HepG2 (cell line): ENCODE results near the gene PPP1R9A. TPM values are rescaled to one million over a fixed set of nuclear protein-coding genes. Genes with fewer than 3 reads are reported as not detected.

ENCODE experiments used
- ATAC-seq: fragments of 200-7000 bp; cut with Tn5 transposase; 3 replicates; pipeline ENCODE4 v1.9.1; 2020; ENCODE audit warnings: mild to moderate bottlenecking, moderate library complexity
- BruUV-seq: library from RNA; stranded (reverse); fragments of 400-500 nt; replicated peaks from 2 replicates; lab custom pipeline; 2021; lab: Mats Ljungman, UMichigan
- CTCF ChIA-PET: fragments of 300-600 bp; formaldehyde crosslinking; extraction: SDS; loops from one replicate; lab custom pipeline; 2021; ENCODE audit warnings: low total read pairs, inconsistent platforms, low intra/inter-chr PET ratio; lab: Yijun Ruan, JAX
- POLR2A ChIA-PET: fragments of 350-600 bp; sonication (Branson Sonifier 250); formaldehyde crosslinking; loops from one replicate; lab custom pipeline; 2020; ENCODE audit warnings: antibody characterized with exemption, inconsistent platforms; lab: Yijun Ruan, JAX
- DNase-seq: peaks from one replicate; pipeline ENCODE4 v3.0.0-alpha.2; 2015; ENCODE audit warnings: low spot score
- FAIRE-seq: peaks from 3 replicates; lab custom pipeline; 2011; peaks lifted over from hg19 to GRCh38; lab: Jason Lieb, UNC
- H2AFZ ChIP-seq: one replicate; pipeline ENCODE4 v1.6.1; 2011; ENCODE audit warnings: low read length, inconsistent platforms
- H3K27ac ChIP-seq: fragments of 300-600 bp; 3 replicates; pipeline ENCODE4 v1.8.0; 2011; ENCODE audit warnings: mixed run types, mild to moderate bottlenecking, mixed read lengths, low read length, inconsistent platforms; ENCODE audit not compliant: insufficient read depth; ENCODE audit errors: extremely low read length
- H3K27me3 ChIP-seq, 2 experiments: fragments of 200-600 bp in 1 of 2; 2 replicates in 1 of 2; 3 replicates in 1 of 2; pipeline versions ENCODE4 v1.6.0 to v1.8.0; 2011; ENCODE audit warnings: low read length in 2 of 2, mild to moderate bottlenecking in 2 of 2, moderate library complexity in 2 of 2, inconsistent platforms in 1 of 2; ENCODE audit not compliant: insufficient read depth in 2 of 2, control insufficient read depth in 1 of 2
- H3K36me3 ChIP-seq, 2 experiments: fragments of 200-600 bp in 1 of 2; replicated peaks in 1 of 2; 2 replicates in 1 of 2; 3 replicates in 1 of 2; pipeline versions ENCODE4 v1.5.1 to v1.8.0; 2011; ENCODE audit warnings: low read length in 2 of 2, inconsistent platforms in 1 of 2; ENCODE audit not compliant: insufficient read depth in 2 of 2, control insufficient read depth in 1 of 2
- H3K4me1 ChIP-seq: 2 replicates; pipeline ENCODE4 v1.5.1; 2012; ENCODE audit warnings: low read length, inconsistent platforms; ENCODE audit not compliant: insufficient read depth
- H3K4me2 ChIP-seq: 2 replicates; pipeline ENCODE4 v1.6.0; 2011; ENCODE audit warnings: low read depth, low read length, inconsistent platforms
- H3K4me3 ChIP-seq, 3 experiments: fragments of 200-600 bp in 1 of 3; sonication (generic), shearing (Covaris generic) in 1 of 3; replicated peaks in 1 of 3; 2 replicates each; pipeline ENCODE4 v1.5.1; 2011 to 2016; ENCODE audit warnings: low read length in 3 of 3, inconsistent platforms in 2 of 3, low read depth in 2 of 3, mild to moderate bottlenecking in 2 of 3, control low read depth in 1 of 3, mixed read lengths in 1 of 3; ENCODE audit not compliant: insufficient read depth in 1 of 3
- H3K79me2 ChIP-seq: one replicate; pipeline ENCODE4 v1.6.1; 2011; ENCODE audit warnings: low read length, inconsistent platforms; ENCODE audit not compliant: insufficient read depth
- H3K9ac ChIP-seq: 2 replicates; pipeline ENCODE4 v1.6.0; 2011; ENCODE audit warnings: mild to moderate bottlenecking, low read depth, low read length, inconsistent platforms; ENCODE audit not compliant: insufficient read depth
- H3K9me3 ChIP-seq: 2 replicates; pipeline ENCODE4 v1.5.1; 2012; ENCODE audit warnings: mild to moderate bottlenecking, low read length
- H4K20me1 ChIP-seq: 2 replicates; pipeline ENCODE4 v1.6.0; 2011; ENCODE audit warnings: inconsistent platforms, mild to moderate bottlenecking, low read length, moderate library complexity; ENCODE audit not compliant: insufficient read depth
- ARID2 ChIP-seq: sonication (generic); formaldehyde crosslinking; IDR thresholded peaks from 2 replicates; pipeline ENCODE4 v1.8.1; 2022; ENCODE audit warnings: mild to moderate bottlenecking, missing genetic modification reagents, borderline replicate concordance
- ELF3 ChIP-seq: IDR thresholded peaks from 2 replicates; pipeline ENCODE4 v1.6.1; 2016; ENCODE audit warnings: missing genetic modification reagents, missing compliant biosample characterization
- ESRRA ChIP-seq: sonication (generic); formaldehyde crosslinking; IDR thresholded peaks from 2 replicates; pipeline ENCODE4 v1.5.1; 2020; ENCODE audit warnings: mild to moderate bottlenecking, low read depth, missing genetic modification reagents
- HIVEP1 ChIP-seq: sonication (generic); formaldehyde crosslinking; IDR thresholded peaks from 2 replicates; pipeline ENCODE4 v1.4.0; 2020; ENCODE audit warnings: mild to moderate bottlenecking, missing genetic modification reagents
- KLF9 ChIP-seq: IDR thresholded peaks from 2 replicates; pipeline ENCODE4 v1.6.1; 2016; ENCODE audit warnings: low read depth
- MYC ChIP-seq: sonication (generic); formaldehyde crosslinking; IDR thresholded peaks from 2 replicates; pipeline ENCODE4 v1.9.0; 2021; ENCODE audit warnings: missing genetic modification reagents, borderline replicate concordance
- PCBP1 ChIP-seq: fragments of 200-400 bp; formaldehyde crosslinking; IDR thresholded peaks from 2 replicates; pipeline ENCODE4 v1.6.1; 2017; ENCODE audit warnings: mild to moderate bottlenecking, low read depth, low read length, borderline replicate concordance
- PTBP1 ChIP-seq: fragments of 200-400 bp; formaldehyde crosslinking; IDR thresholded peaks from 2 replicates; pipeline ENCODE4 v1.6.1; 2018; ENCODE audit warnings: low read length, low read depth; ENCODE audit not compliant: poor library complexity, severe bottlenecking
- RXRA ChIP-seq: sonication (generic); formaldehyde crosslinking; IDR thresholded peaks from 2 replicates; pipeline ENCODE4 v1.5.1; 2020; ENCODE audit warnings: missing genetic modification reagents
- SMARCE1 ChIP-seq: fragments of 450-650 bp; IDR thresholded peaks from 2 replicates; pipeline ENCODE4 v1.6.1; 2017; ENCODE audit warnings: borderline replicate concordance
- ZC3H4 ChIP-seq: sonication (generic); formaldehyde crosslinking; IDR thresholded peaks from 2 replicates; pipeline ENCODE4 v1.4.0; 2020; ENCODE audit warnings: missing genetic modification reagents, borderline replicate concordance
- ZNF253 ChIP-seq: sonication (generic); formaldehyde crosslinking; IDR thresholded peaks from 2 replicates; pipeline ENCODE4 v1.8.0; 2022; ENCODE audit warnings: mild to moderate bottlenecking, missing genetic modification reagents, borderline replicate concordance
- ZNF44 ChIP-seq: sonication (generic); formaldehyde crosslinking; IDR thresholded peaks from 2 replicates; pipeline ENCODE4 v1.5.1; 2020; ENCODE audit warnings: mild to moderate bottlenecking, missing genetic modification reagents
- ZNF549 ChIP-seq: sonication (generic); formaldehyde crosslinking; IDR thresholded peaks from 2 replicates; pipeline ENCODE4 v1.5.0; 2020; ENCODE audit warnings: missing genetic modification reagents
- ZNF652 ChIP-seq: IDR thresholded peaks from 2 replicates; pipeline ENCODE4 v1.6.1; 2016; ENCODE audit warnings: low read depth, borderline replicate concordance
- ZNF891 ChIP-seq: sonication (generic); formaldehyde crosslinking; IDR thresholded peaks from 2 replicates; pipeline ENCODE4 v1.5.0; 2020; ENCODE audit warnings: mild to moderate bottlenecking, missing genetic modification reagents
- WGBS: methylation state at CpG from one replicate; pipeline ENCODE4 v1.1.6; 2017; ENCODE audit warnings: low lambda C conversion rate; 5-methylcytosine and 5-hydroxymethylcytosine counted together
- in situ Hi-C: cut with HindIII; loops from 2 replicates; pipeline ENCODE4 v1.10.0; 2017; ENCODE audit warnings: low pct_unique_long_range_greater_than_20kb; ENCODE audit not compliant: extremely low pct_ligation_motif_present
- intact Hi-C: fragments of 100-400 bp; cut with micrococcal nuclease; formaldehyde crosslinking; loops from one replicate; pipeline ENCODE4 v1.10.0; 2022; ENCODE audit not compliant: unreplicated experiment
- polyA plus RNA-seq, 8 experiments: library from polyadenylated mRNA; depleted of rRNA in 3 of 8; stranded (reverse) in 7 of 8; unstranded in 1 of 8; fragments of >200 nt; fragmentation: Illumina TruSeq in 4 of 8; extraction: Trizol in 4 of 8; gene quantifications; 2 replicates each; pipeline versions ENCODE4 v1.2.1 to v1.2.3, GENCODE V29; 2011 to 2016; ENCODE audit warnings: low read depth in 4 of 8, missing spikeins in 1 of 8, mixed read lengths in 1 of 8; ENCODE audit not compliant: insufficient read depth in 1 of 8
- total RNA-seq, 5 experiments: library from RNA; depleted of rRNA; stranded (reverse); fragments of >200 nt; fragmentation: Illumina TruSeq; extraction: Trizol; gene quantifications; 2 replicates each; pipeline ENCODE4 v1.2.3, GENCODE V29; 2016; ENCODE audit warnings: low read depth in 1 of 5
- TF ChIP-seq, protein P1 (sequence below): sonication (generic); formaldehyde crosslinking; IDR thresholded peaks from 2 replicates; pipeline ENCODE4 v1.4.0; 2020; ENCODE audit warnings: missing genetic modification reagents, mild to moderate bottlenecking, borderline replicate concordance
- TF ChIP-seq, protein P2 (sequence below): sonication (generic); formaldehyde crosslinking; IDR thresholded peaks from 2 replicates; pipeline ENCODE4; 2020; ENCODE audit warnings: missing genetic modification reagents, mild to moderate bottlenecking, borderline replicate concordance
- TF ChIP-seq, protein P3 (sequence below): sonication (generic); formaldehyde crosslinking; IDR thresholded peaks from 2 replicates; pipeline ENCODE4 v1.4.0; 2020; ENCODE audit warnings: missing genetic modification reagents, borderline replicate concordance

The PPP1R9A gene
- total and polyA plus RNA-seq, 2 of the 13 experiments (the other 11 are each of a cell fraction or from before 2014, with no cell fraction given): 11.4 to 31.9 TPM

DNA sequence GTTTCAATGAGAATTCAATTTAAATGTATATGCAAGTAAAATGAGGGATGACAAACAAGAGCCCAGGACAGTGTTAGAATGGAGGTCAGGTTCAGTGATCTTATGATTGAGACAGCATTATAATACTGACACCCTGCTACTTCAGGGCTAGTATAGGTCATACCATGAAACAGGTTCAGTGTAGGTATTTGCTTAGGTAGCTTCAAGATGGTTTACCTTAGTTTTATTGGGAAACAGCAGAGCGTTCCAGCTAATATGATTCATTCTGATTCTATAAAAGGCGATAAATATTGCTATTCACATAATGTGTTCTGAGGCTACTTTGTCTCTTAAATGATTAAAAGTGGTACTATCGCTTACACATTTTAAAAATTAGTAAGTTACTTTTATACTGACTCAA, 203.3 kb downstream of the PPP1R9A start:
- no peaks in the 10 kb centered on the region for H3K4me1 ChIP-seq
- ChIA-PET CTCF (no interaction called here), POLR2A (no interaction called here)
- FAIRE-seq (no peak), ATAC-seq (no peak), DNase-seq (no peak)
- no peak overlapping the region for H3K4me3 ChIP-seq
- no peaks in the 10 kb centered on the region for H3K79me2 ChIP-seq
- 98% methylated on average over 3 of the region's 3 CpGs for WGBS
- no peaks in the 10 kb centered on the region for H4K20me1 ChIP-seq
- H3K4me2 ChIP-seq: no peak overlapping the region
- no peaks in the 10 kb centered on the region for H3K27me3 ChIP-seq
- H3K36me3 ChIP-seq: peaks cover 1 to 8% of the 10 kb centered on the region in 2 experiments; a peak in 3 of 5 replicates
- H3K9ac ChIP-seq: no peak overlapping the region
- H2AFZ ChIP-seq: no peak overlapping the region
- H3K9me3 ChIP-seq: no peaks in the 10 kb centered on the region
- no TSS peak for BruUV-seq
- in situ Hi-C loops (no loop called here), intact Hi-C loops (no loop called here)
- H3K27ac ChIP-seq: no peak overlapping the region
- no peak for TF ChIP-seq MYC (CRISPR knock-in tag)
- no peak for TF ChIP-seq ZNF891 (CRISPR knock-in tag)
- no peak for TF ChIP-seq ZC3H4
- TF ChIP-seq PCBP1: no peak
- TF ChIP-seq ARID2 (CRISPR knock-in tag): no peak
- TF ChIP-seq ZNF652: no peak
- no peak for TF ChIP-seq ZNF253 (CRISPR knock-in tag)
- TF ChIP-seq HIVEP1 (CRISPR knock-in tag): no peak
- TF ChIP-seq ESRRA (CRISPR knock-in tag): no peak
- TF ChIP-seq, protein P1, sequence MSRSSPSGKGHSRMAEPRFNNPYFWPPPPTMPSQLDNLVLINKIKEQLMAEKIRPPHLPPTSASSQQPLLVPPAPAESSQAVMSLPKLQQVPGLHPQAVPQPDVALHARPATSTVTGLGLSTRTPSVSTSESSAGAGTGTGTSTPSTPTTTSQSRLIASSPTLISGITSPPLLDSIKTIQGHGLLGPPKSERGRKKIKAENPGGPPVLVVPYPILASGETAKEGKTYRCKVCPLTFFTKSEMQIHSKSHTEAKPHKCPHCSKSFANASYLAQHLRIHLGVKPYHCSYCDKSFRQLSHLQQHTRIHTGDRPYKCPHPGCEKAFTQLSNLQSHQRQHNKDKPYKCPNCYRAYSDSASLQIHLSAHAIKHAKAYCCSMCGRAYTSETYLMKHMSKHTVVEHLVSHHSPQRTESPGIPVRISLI (CRISPR knock-in tag): no peak
- TF ChIP-seq ELF3 (CRISPR knock-in tag): no peak
- no peak for TF ChIP-seq KLF9 (CRISPR knock-in tag)
- TF ChIP-seq RXRA: no peak
- TF ChIP-seq ZNF44 (CRISPR knock-in tag): no peak
- TF ChIP-seq ZNF549 (CRISPR knock-in tag): no peak
- TF ChIP-seq, protein P2, sequence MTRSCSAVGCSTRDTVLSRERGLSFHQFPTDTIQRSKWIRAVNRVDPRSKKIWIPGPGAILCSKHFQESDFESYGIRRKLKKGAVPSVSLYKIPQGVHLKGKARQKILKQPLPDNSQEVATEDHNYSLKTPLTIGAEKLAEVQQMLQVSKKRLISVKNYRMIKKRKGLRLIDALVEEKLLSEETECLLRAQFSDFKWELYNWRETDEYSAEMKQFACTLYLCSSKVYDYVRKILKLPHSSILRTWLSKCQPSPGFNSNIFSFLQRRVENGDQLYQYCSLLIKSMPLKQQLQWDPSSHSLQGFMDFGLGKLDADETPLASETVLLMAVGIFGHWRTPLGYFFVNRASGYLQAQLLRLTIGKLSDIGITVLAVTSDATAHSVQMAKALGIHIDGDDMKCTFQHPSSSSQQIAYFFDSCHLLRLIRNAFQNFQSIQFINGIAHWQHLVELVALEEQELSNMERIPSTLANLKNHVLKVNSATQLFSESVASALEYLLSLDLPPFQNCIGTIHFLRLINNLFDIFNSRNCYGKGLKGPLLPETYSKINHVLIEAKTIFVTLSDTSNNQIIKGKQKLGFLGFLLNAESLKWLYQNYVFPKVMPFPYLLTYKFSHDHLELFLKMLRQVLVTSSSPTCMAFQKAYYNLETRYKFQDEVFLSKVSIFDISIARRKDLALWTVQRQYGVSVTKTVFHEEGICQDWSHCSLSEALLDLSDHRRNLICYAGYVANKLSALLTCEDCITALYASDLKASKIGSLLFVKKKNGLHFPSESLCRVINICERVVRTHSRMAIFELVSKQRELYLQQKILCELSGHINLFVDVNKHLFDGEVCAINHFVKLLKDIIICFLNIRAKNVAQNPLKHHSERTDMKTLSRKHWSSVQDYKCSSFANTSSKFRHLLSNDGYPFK (CRISPR knock-in tag): no peak
- no peak for TF ChIP-seq PTBP1
- no peak for TF ChIP-seq SMARCE1
- TF ChIP-seq, protein P3, sequence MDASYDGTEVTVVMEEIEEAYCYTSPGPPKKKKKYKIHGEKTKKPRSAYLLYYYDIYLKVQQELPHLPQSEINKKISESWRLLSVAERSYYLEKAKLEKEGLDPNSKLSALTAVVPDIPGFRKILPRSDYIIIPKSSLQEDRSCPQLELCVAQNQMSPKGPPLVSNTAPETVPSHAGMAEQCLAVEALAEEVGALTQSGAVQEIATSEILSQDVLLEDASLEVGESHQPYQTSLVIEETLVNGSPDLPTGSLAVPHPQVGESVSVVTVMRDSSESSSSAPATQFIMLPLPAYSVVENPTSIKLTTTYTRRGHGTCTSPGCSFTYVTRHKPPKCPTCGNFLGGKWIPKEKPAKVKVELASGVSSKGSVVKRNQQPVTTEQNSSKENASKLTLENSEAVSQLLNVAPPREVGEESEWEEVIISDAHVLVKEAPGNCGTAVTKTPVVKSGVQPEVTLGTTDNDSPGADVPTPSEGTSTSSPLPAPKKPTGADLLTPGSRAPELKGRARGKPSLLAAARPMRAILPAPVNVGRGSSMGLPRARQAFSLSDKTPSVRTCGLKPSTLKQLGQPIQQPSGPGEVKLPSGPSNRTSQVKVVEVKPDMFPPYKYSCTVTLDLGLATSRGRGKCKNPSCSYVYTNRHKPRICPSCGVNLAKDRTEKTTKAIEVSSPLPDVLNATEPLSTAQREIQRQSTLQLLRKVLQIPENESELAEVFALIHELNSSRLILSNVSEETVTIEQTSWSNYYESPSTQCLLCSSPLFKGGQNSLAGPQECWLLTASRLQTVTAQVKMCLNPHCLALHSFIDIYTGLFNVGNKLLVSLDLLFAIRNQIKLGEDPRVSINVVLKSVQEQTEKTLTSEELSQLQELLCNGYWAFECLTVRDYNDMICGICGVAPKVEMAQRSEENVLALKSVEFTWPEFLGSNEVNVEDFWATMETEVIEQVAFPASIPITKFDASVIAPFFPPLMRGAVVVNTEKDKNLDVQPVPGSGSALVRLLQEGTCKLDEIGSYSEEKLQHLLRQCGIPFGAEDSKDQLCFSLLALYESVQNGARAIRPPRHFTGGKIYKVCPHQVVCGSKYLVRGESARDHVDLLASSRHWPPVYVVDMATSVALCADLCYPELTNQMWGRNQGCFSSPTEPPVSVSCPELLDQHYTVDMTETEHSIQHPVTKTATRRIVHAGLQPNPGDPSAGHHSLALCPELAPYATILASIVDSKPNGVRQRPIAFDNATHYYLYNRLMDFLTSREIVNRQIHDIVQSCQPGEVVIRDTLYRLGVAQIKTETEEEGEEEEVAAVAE (CRISPR knock-in tag): no peak
